Activated T-helper 2 cell treated with anti-CD3 and anti-CD28 coated beads, Interferon-gamma antibody, Interleukin-2, Interleukin-4, amounts not matched to agents 10 μg/mL and 5 μg/mL and 100 μg/mL, durations not matched to agents 14 hours and 24 hours and 36 hours (primary cell): Measurements from ENCODE around the gene IQCM. TPM values are rescaled to one million over a fixed set of nuclear protein-coding genes. Genes with fewer than 3 reads are reported as not detected.
"Not testable (repeated sequence)": the region's sequence is repeated elsewhere in the genome, so short reads cannot be mapped to it uniquely, and the experiment has no call there.

ENCODE experiments used
- DNase-seq: peaks from one replicate; pipeline ENCODE4 v3.0.0; 2021; ENCODE audit warnings: low spot score
- H3K27ac Mint-ChIP-seq: one replicate; pipeline ENCODE4 v1.8.0; 2021; ENCODE audit warnings: mixed read lengths
- H3K27me3 Mint-ChIP-seq: one replicate; pipeline ENCODE4 v1.8.0; 2021; ENCODE audit warnings: low read depth, mixed read lengths
- H3K36me3 Mint-ChIP-seq: one replicate; pipeline ENCODE4 v1.8.0; 2021; ENCODE audit warnings: low read depth, mixed read lengths
- H3K4me1 Mint-ChIP-seq: one replicate; pipeline ENCODE4 v1.8.0; 2021; ENCODE audit warnings: low read depth, mixed read lengths
- H3K4me3 Mint-ChIP-seq: one replicate; pipeline ENCODE4 v1.8.0; 2021; ENCODE audit warnings: low read depth, mild to moderate bottlenecking, moderate library complexity, mixed read lengths
- H3K9me3 Mint-ChIP-seq: one replicate; pipeline ENCODE4 v1.8.0; 2021; ENCODE audit warnings: mixed read lengths
- intact Hi-C: fragments of 100-400 bp; cut with micrococcal nuclease; formaldehyde crosslinking; loops from one replicate; pipeline ENCODE4 v1.15.1; 2023
- total RNA-seq: library from RNA; stranded (reverse); gene quantifications from 2 replicates; pipeline ENCODE4 v1.2.3, GENCODE V29; 2022

Gene IQCM
- total RNA-seq, 1 donor from 2014 or later: not detected

GRCh38 chr4:149513081-149513480 lies 302.6 kb downstream of the IQCM start:
- H3K4me1 Mint-ChIP-seq: no peaks in the 10 kb centered on the region
- intact Hi-C loops: no loop called here
- DNase-seq: no peak
- H3K27ac Mint-ChIP-seq: no peak overlapping the region
- peaks cover 9% of the 10 kb centered on the region for H3K9me3 Mint-ChIP-seq
- no peaks in the 10 kb centered on the region for H3K27me3 Mint-ChIP-seq
- H3K36me3 Mint-ChIP-seq: no peaks in the 10 kb centered on the region
- no peak overlapping the region for H3K4me3 Mint-ChIP-seq

- Mint-ChIP-seq H3K36me3 (no peaks in the 10 kb centered on the region), H3K4me3 (no peak overlapping the region), H3K9me3 (peaks cover 9% of the 10 kb centered on the region), H3K27ac (no peak overlapping the region), H3K27me3 (no peaks in the 10 kb centered on the region), H3K4me1 (no peaks in the 10 kb centered on the region)
- intact Hi-C loops: no loop called here
- no peak for DNase-seq
Measured at GRCh38 chr4:149512501-149512900, 303.1 kb downstream of the IQCM start.

- Mint-ChIP-seq H3K9me3 (peaks cover 10% of the 10 kb centered on the region), H3K36me3 (no peaks in the 10 kb centered on the region), H3K27ac (no peak overlapping the region), H3K27me3 (no peaks in the 10 kb centered on the region), H3K4me3 (no peak overlapping the region), H3K4me1 (no peaks in the 10 kb centered on the region)
- no peak for DNase-seq
- intact Hi-C loops: no loop called here
Measured at GRCh38 chr4:149511558-149512298, 303.9 kb downstream of the IQCM start.

- H3K4me3 Mint-ChIP-seq, H3K27me3 Mint-ChIP-seq, intact Hi-C loops, DNase-seq, H3K36me3 Mint-ChIP-seq, H3K27ac Mint-ChIP-seq, H3K4me1 Mint-ChIP-seq, H3K9me3 Mint-ChIP-seq: not testable (repeated sequence)
Measured at GRCh38 chr4:149507309-149507708, 308.3 kb downstream of the IQCM start.

- no peaks in the 10 kb centered on the region for H3K4me1 Mint-ChIP-seq
- H3K27me3 Mint-ChIP-seq: no peaks in the 10 kb centered on the region
- no peaks in the 10 kb centered on the region for H3K9me3 Mint-ChIP-seq
- no peak overlapping the region for H3K27ac Mint-ChIP-seq
- H3K4me3 Mint-ChIP-seq: no peak overlapping the region
- intact Hi-C loops: no loop called here
- DNase-seq: no peak
- H3K36me3 Mint-ChIP-seq: no peaks in the 10 kb centered on the region
Measured at GRCh38 chr4:149500806-149501205, 314.8 kb downstream of the IQCM start.

- intact Hi-C loops: no loop called here
- no peaks in the 10 kb centered on the region for H3K4me1 Mint-ChIP-seq
- H3K9me3 Mint-ChIP-seq: no peaks in the 10 kb centered on the region
- no peaks in the 10 kb centered on the region for H3K27me3 Mint-ChIP-seq
- no peak for DNase-seq
- H3K27ac Mint-ChIP-seq: no peak overlapping the region
- no peaks in the 10 kb centered on the region for H3K36me3 Mint-ChIP-seq
- no peak overlapping the region for H3K4me3 Mint-ChIP-seq
Measured at GRCh38 chr4:149499726-149500125, 315.9 kb downstream of the IQCM start.

- no peaks in the 10 kb centered on the region for H3K27me3 Mint-ChIP-seq
- H3K9me3 Mint-ChIP-seq: no peaks in the 10 kb centered on the region
- no peaks in the 10 kb centered on the region for H3K4me1 Mint-ChIP-seq
- H3K27ac Mint-ChIP-seq: no peak overlapping the region
- no peaks in the 10 kb centered on the region for H3K36me3 Mint-ChIP-seq
- DNase-seq: no peak
- intact Hi-C loops: no loop called here
- H3K4me3 Mint-ChIP-seq: no peak overlapping the region
Measured at GRCh38 chr4:149498246-149498645, 317.4 kb downstream of the IQCM start.

GRCh38 chr4:149493492-149493891 lies 322.2 kb downstream of the IQCM start:
- intact Hi-C loops: no loop called here
- no peak for DNase-seq
- no peaks in the 10 kb centered on the region for H3K4me1 Mint-ChIP-seq
- H3K36me3 Mint-ChIP-seq: no peaks in the 10 kb centered on the region
- H3K4me3 Mint-ChIP-seq: no peak overlapping the region
- no peaks in the 10 kb centered on the region for H3K9me3 Mint-ChIP-seq
- no peak overlapping the region for H3K27ac Mint-ChIP-seq
- no peaks in the 10 kb centered on the region for H3K27me3 Mint-ChIP-seq

- no peak overlapping the region for H3K27ac Mint-ChIP-seq
- peaks cover 8% of the 10 kb centered on the region for H3K9me3 Mint-ChIP-seq
- DNase-seq: no peak
- intact Hi-C loops: no loop called here
- H3K27me3 Mint-ChIP-seq: no peaks in the 10 kb centered on the region
- H3K36me3 Mint-ChIP-seq: no peaks in the 10 kb centered on the region
- H3K4me1 Mint-ChIP-seq: no peaks in the 10 kb centered on the region
- no peak overlapping the region for H3K4me3 Mint-ChIP-seq
Measured at GRCh38 chr4:149489321-149489720, 326.3 kb downstream of the IQCM start.

GRCh38 chr4:149486861-149487260 lies 328.8 kb downstream of the IQCM start:
- intact Hi-C loops: no loop called here
- H3K4me1 Mint-ChIP-seq: no peaks in the 10 kb centered on the region
- no peak overlapping the region for H3K27ac Mint-ChIP-seq
- peaks cover 8% of the 10 kb centered on the region for H3K9me3 Mint-ChIP-seq
- no peaks in the 10 kb centered on the region for H3K36me3 Mint-ChIP-seq
- no peaks in the 10 kb centered on the region for H3K27me3 Mint-ChIP-seq
- no peak for DNase-seq
- H3K4me3 Mint-ChIP-seq: no peak overlapping the region

- H3K27ac Mint-ChIP-seq, H3K36me3 Mint-ChIP-seq, intact Hi-C loops, H3K4me3 Mint-ChIP-seq, DNase-seq, H3K27me3 Mint-ChIP-seq, H3K4me1 Mint-ChIP-seq: not testable (repeated sequence)
- peaks cover 17% of the 10 kb centered on the region for H3K9me3 Mint-ChIP-seq
Measured at GRCh38 chr4:149468669-149469068, 347.0 kb downstream of the IQCM start.

- Mint-ChIP-seq H3K27me3 (no peaks in the 10 kb centered on the region), H3K9me3 (peaks cover 14% of the 10 kb centered on the region), H3K4me1 (no peaks in the 10 kb centered on the region), H3K36me3 (no peaks in the 10 kb centered on the region), H3K4me3 (no peak overlapping the region), H3K27ac (no peak overlapping the region)
- no peak for DNase-seq
- intact Hi-C loops: no loop called here
Measured at GRCh38 chr4:149466446-149466845, 349.2 kb downstream of the IQCM start.

GRCh38 chr4:149465955-149466354 lies 349.7 kb downstream of the IQCM start:
- H3K9me3 Mint-ChIP-seq: peaks cover 12% of the 10 kb centered on the region
- no peaks in the 10 kb centered on the region for H3K36me3 Mint-ChIP-seq
- intact Hi-C loops: no loop called here
- no peaks in the 10 kb centered on the region for H3K27me3 Mint-ChIP-seq
- no peak overlapping the region for H3K27ac Mint-ChIP-seq
- DNase-seq: no peak
- no peak overlapping the region for H3K4me3 Mint-ChIP-seq
- no peaks in the 10 kb centered on the region for H3K4me1 Mint-ChIP-seq

GRCh38 chr4:149443537-149443936 lies 372.1 kb downstream of the IQCM start:
- no peaks in the 10 kb centered on the region for H3K27me3 Mint-ChIP-seq
- intact Hi-C loops: no loop called here
- no peaks in the 10 kb centered on the region for H3K36me3 Mint-ChIP-seq
- H3K9me3 Mint-ChIP-seq: no peaks in the 10 kb centered on the region
- H3K4me3 Mint-ChIP-seq: no peak overlapping the region
- no peak for DNase-seq
- no peaks in the 10 kb centered on the region for H3K4me1 Mint-ChIP-seq
- no peak overlapping the region for H3K27ac Mint-ChIP-seq
